Prostate gland (tissue), 2 donors: ENCODE measurements around the gene DNAH3.

Experiments
- POLR2A ChIP-seq: fragments of 450-650 bp; IDR thresholded peaks from one replicate; pipeline ENCODE4 v1.6.1; 2016; ENCODE audit warnings: antibody characterized with exemption, mild to moderate bottlenecking
- POLR2AphosphoS5 ChIP-seq: sonication (generic); formaldehyde crosslinking; IDR thresholded peaks from one replicate; pipeline ENCODE4 v1.6.1; 2017; ENCODE audit warnings: antibody characterized with exemption
- TF ChIP-seq, protein P1 (sequence below), 4 experiments: fragments of 200-600 bp in 2 of 4; fragments of 450-650 bp in 2 of 4; sonication (generic) in 2 of 4; IDR thresholded peaks; 1 replicate in 3 of 4; 2 replicates in 1 of 4; pipeline ENCODE4 v1.5.1; 2016 to 2019; ENCODE audit warnings: antibody characterized with exemption in 4 of 4, mild to moderate bottlenecking in 2 of 4, moderate library complexity in 2 of 4

DNA sequence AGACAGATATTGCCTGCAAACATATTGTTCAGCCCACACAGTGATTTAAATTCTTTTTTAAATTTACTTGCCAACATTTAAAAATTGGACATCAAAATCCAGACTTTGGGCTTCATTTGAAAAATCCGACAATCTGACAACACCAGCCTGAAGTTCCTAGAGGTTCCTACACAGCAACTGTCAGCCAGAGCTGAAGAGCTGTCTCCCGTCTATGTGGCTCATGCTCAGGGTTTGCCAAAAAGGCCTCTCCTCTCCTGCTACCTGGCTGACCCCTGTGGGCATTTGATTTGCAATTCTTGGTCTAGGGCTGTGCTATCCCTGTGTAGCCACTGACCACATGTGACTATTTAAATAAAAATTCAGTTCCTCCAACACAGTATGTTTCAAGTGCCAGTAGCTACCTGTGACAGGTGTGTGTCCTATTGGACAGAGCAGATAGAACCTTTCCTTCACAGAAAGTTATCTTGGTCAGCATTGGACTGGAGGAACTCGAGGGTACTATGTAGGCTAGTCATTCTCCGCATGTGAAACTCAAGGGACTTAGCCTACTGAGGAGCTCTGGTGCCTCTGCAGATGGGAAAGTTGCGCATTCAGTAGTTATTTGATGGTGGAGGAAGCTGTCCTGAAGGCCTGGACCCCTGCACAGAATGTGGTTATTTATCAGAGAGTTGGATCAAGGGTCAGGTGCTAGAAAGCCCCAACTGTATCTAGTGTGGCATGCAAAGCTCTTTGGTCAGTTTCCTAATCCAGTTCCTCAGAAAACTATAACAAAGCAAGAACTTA lies 247.3 kb downstream of the DNAH3 start:
- TF ChIP-seq, protein P1, sequence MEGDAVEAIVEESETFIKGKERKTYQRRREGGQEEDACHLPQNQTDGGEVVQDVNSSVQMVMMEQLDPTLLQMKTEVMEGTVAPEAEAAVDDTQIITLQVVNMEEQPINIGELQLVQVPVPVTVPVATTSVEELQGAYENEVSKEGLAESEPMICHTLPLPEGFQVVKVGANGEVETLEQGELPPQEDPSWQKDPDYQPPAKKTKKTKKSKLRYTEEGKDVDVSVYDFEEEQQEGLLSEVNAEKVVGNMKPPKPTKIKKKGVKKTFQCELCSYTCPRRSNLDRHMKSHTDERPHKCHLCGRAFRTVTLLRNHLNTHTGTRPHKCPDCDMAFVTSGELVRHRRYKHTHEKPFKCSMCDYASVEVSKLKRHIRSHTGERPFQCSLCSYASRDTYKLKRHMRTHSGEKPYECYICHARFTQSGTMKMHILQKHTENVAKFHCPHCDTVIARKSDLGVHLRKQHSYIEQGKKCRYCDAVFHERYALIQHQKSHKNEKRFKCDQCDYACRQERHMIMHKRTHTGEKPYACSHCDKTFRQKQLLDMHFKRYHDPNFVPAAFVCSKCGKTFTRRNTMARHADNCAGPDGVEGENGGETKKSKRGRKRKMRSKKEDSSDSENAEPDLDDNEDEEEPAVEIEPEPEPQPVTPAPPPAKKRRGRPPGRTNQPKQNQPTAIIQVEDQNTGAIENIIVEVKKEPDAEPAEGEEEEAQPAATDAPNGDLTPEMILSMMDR (IDR thresholded peaks at IDR 0.05), result no peak
- no peak for TF ChIP-seq POLR2AphosphoS5
- no peak for TF ChIP-seq POLR2A
